Central memory CD4-positive, alpha-beta T cell (primary cell): ENCODE data around the gene RNF40.

ENCODE experiments used
- DNase-seq: peaks from one replicate; pipeline ENCODE4 v3.0.0; 2022

The RNF40 gene

DNA sequence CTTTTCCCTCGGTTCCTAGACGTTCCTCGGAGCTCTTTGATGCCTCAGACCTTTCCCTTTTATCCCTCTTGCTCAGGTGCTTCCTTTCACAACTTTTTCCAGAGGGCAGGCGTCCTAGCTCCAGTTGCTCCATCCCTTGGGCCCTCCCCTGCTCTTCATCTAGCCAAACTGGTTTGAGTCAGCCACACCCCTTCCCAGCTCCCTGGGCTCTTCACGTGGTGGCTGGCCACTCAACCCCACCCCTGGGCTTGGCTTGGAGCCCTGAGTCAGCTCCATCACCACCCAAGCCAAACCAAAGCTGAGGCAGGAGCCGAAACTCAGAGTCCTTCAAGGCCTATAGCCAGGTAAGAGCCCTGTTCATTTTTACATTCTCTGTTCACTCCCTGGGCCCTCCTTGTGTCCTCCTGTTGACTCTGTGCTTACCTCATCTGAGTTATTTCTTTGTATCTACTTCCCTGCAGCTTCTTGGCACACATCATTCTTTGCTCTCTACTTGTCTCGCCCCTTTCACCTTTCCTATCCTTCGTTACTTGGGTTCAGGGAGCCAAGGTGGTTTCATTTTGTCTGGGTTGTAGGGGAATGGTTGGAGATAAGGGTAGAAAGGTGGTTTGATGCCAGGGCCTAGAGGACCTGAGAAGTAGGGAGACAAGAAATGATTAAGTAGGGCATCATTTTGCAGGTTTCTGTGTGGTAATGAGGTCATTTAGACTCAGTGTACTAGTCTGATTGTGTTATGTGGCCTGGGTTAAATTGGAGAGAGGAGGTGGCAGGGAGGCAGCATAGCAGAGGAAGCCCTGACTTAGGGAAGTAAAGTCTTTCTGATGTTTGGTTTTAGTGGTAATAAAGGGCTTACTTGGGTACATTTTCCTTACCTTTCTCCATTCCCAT, 21.5 kb upstream of the RNF40 start:
- no peak for DNase-seq

DNA sequence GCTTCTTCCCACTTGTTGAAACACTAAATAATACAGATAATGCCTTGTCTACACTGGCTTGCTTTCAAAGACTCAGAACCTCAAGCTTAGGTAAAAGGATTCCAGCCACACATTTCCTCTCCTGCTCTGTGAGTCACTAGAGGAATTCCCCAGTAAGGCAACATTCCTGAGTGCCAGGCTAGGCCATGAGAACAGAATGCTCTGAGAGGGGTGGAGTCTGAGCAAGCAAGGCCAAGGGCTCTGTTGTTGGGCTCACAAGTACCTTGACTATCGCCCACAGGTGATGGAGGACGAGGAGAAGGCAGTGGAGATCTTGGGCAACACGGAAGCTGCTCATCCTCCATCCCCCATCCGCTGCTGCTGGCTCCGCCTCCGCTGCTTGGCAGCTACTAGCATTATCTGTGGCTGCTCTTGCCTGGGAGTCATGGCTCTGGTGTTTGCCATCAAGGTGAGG, 20.6 kb upstream of the RNF40 start:
- DNase-seq = no peak

DNA sequence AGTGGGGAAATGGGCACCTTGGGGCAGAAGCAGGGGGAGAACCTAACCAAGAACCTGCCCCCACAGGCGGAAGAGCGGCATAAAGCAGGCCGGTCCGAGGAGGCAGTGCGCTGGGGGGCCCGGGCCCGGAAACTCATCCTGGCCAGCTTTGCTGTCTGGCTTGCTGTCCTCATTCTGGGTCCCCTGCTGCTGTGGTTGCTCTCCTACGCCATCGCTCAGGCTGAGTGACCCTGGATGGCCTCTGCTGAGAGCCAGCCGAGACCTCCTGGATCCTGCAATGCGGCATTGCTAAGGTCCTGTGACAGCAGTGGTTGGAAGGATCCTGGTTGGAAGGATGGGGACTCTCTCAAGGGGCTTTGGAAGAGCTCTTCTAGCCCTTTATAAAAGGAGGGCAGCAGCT, 18.4 kb upstream of the RNF40 start:
- DNase-seq = no peak

DNA sequence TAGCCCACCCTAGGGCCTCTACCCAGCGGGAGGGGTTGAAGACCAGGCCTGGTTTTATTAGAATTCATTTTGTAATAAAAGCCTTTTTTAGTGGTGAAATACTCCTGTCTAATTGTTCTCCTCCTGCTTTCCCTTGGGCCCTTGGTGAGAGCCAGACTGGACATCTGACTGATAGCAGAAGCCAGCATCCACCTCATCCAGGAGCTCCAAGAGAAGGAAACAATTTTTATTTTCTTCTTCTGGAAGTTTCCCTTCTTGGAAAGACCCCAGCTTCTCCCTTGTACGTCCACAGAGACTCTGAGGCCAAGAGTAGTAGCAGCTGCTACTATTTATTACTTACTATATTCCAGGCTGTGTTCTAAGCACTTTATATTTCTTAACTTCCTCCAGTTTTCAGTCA, 17.9 kb upstream of the RNF40 start:
- DNase-seq = no peak

DNA sequence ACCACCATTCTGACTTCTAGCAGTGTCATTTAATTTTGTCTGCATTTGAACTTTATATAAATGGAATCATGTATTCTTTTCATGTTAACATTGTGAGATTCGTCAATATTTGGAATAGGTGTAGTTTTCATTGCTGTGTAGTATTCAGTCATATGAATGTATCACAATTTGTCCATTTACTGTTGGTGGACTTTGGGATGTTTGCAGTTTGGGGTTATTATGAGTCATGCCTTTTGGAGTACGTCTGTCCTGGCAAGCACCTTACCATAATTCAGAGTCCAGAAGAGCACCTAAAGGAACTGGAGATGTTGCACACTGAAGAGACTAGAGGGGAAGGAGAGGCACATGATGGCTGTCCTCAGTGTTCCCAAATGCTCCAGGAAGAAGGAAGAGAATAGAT, 17.0 kb upstream of the RNF40 start:
- no peak for DNase-seq

DNA sequence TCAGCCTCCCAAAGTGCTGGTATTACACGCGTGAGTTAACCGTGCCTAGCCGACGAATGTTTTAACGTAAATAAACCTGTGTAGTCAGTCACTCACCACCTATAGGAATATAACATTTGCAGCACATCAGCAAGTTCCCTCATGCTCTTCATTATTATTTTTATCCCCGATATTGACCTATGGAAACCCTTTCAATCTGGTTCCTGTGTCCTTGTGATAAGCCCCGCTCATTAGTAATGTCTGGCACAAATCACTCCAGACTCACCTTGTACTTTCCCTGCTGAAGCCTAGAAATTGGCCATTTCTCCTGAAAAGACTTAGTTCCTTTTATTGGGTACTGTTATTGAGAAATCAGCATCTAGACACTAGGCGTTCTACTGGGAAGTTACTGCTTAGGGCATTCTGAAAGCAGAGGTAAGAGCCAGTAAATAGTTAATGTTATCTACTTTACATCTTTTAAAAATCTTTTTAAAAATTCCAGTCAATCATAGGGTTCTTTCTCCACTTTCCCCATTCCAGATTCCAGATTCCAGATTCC, 15.4 kb upstream of the RNF40 start:
- no peak for DNase-seq

DNA sequence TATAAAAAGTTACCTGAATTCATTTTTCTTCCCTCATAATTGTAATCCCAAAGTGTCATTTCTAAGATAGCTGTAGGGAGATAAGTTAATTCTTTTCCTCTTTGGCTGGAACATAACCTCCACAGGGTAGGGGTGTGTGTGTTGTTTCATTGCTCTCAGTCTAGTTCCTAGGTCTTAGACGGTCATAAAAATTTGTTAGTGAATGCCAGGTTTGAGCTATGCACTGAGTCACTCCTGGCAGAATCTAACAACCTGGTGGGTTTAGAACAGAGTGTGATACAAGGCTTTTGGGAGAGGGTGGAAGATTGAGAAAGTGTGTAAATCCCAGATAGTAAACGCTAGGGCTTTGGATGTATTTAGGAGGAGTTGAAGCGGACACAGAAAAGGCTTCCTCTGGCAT, 14.8 kb upstream of the RNF40 start:
- DNase-seq = no peak

DNA sequence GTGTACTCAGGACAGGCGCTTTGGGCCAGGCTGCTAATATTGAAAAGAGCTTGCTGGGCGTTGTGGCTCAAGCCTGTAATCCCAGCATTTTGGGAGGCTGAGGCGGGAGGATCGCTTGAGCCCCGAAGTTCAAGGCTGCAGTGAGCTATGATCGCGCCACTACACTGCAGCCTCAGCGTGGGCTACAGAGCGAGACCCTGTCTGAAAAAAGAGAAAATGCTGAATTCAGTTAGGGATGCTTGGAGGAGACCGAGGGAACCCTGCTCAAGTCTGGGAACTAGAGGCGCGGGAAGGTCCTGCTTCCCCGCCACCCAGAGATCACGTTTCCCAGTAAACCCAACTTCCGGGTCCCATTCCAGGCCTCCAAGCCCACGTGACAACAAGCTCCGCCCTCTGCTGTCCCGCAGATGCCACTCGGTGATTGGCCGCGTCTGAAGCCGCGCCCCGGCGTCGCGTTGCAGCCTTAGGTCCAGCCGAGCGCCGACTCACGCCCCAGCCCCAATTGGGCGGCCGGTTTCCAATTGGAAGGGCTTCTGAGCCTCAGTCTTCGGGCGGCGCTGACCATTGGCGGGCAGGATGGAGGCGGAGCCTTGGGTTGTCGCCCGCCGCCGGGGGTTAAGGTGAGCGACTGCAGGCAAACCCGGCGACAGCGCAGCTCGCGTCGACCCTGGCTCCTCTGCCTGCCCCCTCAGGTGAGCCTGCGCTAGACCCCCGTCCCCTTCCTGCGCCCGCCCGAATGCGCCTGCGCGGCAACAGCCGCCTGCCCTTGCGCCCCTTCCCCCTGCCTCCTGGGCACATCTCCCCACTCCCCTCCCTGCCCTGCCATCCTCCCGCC, 14.1 kb upstream of the RNF40 start, which contains the start of gene PHKG2:
TSS of gene PHKG2 (plus strand) at position 627 of the 835 bp plus-strand sequence. CDS start 396 bp downstream, outside the sequence.
- DNase-seq = peak; percentile 96

DNA sequence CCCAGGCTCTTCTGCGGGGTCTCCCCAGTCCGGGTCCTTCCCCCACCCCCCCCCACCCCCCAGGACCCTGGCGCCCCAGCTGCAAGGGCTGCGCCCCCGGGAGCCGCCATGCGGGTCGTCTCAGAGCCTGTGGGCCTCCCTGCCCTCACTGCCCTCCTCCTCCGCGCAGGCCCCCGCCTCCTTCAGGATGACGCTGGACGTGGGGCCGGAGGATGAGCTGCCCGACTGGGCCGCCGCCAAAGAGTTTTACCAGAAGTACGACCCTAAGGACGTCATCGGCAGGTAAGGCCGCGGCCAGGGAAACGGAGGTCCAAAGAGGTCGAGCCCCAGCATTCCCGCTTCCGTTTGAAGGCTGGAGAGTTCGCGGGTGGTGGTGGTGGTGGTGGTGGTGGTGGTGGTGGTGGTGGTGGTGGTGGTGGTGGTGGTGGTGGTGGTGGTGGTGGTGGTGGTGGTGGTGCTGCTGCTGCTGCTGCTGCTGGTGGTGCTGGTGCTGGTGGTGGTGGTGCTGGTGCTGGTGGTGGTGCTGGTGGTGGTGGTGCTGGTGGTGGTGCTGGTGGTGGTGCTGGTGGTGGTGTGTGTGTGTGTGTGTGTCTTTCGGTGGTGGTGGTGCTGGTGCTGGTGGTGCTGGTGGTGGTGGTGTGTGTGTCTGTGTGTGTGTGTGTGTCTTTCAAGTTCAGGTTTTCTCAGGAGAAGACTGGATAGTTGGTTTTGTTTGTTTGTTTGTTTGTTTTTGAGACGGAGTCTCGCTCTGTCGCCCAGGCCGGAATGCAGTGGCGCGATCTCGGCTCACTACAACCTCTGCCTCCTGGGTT, 13.3 kb upstream of the RNF40 start:
- no peak for DNase-seq

DNA sequence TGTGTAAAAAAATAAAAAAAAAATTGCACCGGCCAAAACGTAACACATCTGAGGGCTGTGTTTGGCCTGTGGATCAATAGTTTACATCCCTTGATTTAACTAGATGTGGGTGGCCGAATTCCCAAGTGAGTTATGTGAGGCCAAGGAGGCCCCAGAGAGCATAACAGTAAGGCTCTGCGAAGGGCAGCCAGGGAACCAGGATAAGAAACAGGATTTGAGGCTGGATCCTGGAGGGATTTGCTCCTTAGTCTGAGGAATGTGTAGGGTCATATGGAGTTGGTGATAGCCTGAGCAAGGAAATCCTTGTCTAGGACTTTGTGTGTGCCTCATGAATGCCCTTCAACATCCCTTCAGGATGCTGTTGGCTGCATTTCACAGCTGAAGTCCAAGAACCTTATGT, 11.9 kb upstream of the RNF40 start:
- DNase-seq = no peak

DNA sequence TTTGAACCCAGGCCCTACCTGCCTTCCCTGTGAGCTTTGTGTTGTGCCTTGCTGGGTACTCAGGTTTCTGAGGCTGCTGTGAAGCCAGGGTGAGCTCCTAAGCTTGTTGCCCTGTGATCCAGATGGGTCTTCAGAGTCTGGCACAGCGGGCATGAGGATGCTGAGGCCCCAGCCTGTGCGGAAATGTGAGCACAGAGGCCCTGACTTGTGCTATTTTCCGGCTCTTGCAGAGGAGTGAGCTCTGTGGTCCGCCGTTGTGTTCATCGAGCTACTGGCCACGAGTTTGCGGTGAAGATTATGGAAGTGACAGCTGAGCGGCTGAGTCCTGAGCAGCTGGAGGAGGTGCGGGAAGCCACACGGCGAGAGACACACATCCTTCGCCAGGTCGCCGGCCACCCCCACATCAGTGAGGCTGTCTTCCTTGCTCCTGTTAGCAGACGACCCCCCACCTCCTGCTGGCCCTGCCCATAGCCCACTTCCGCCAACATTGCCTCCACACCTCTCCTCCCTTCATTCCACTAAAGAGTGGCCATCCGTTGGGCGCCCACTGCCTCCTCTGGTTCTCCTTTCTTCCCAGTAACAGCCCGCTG, 11.2 kb upstream of the RNF40 start:
- DNase-seq = no peak

DNA sequence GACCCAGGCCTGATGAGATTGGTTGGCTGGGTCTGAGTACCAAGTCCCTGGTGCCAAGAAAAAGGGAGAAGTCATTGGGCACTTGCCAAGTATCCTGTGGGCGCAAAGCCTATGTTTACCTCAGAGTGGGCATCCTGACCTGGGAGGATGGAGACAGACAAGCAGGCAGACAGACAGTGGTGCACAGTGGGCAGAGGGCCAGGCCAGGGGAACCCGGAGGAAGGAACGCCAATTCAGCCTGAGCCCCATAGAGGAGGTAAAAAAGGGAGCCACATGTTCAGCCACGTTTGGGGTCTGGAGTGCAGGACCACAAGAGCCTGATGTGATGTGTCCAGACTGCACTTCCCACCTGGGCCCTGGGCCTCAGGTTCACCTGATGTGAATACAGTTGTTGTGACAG, 8.5 kb upstream of the RNF40 start:
- DNase-seq = no peak

DNA sequence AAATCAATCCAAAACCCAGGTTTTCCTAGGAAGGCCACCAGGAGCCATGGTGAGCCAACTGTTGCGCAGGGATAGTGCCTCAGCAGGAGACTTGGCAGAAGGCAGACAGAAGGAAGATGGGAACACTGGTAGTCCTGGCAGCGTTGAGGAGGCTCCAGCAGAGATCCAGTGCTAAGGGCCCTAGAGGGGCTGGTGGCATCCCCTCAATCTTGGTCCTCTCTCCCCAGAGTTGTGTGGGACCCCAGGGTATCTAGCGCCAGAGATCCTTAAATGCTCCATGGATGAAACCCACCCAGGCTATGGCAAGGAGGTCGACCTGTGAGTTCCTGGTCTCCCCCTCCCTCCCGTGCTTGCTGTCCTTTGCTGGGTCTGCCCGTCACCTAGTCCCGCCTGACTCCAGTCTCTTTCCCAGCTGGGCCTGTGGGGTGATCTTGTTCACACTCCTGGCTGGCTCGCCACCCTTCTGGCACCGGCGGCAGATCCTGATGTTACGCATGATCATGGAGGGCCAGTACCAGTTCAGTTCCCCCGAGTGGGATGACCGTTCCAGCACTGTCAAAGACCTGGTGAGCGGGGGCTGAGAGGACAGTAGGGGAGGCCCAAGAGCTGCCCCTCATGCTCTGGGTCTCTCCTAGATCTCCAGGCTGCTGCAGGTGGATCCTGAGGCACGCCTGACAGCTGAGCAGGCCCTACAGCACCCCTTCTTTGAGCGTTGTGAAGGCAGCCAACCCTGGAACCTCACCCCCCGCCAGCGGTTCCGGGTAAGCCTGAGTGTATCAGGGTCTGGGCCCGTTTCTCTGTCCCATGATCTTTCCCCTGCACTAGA, 6.0 kb upstream of the RNF40 start:
- no peak for DNase-seq

DNA sequence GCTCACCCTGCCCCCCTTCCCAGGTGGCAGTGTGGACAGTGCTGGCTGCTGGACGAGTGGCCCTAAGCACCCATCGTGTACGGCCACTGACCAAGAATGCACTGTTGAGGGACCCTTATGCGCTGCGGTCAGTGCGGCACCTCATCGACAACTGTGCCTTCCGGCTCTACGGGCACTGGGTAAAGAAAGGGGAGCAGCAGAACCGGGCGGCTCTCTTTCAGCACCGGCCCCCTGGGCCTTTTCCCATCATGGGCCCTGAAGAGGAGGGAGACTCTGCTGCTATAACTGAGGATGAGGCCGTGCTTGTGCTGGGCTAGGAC, 5.4 kb upstream of the RNF40 start:
- no peak for DNase-seq

DNA sequence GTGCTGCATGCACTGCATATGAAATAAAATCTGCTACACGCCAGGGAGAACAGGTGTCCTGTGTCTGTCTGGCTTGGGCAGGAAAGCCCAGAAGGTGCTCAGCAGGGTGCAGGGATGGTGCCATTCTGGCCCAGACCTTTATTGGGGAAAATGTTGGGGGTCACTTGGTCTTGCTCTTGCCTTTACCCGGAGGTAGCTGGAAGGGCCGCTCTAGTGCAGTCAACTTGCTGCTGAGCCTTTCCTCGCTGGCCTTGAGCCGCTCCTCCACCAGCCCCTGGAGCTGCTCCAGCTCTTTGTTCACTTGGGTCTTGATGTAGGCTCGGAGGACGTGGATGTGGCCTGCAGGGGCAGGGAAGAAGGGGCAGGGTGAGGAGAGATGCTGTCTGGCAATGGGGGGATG, 4.8 kb upstream of the RNF40 start:
- DNase-seq = no peak

DNA sequence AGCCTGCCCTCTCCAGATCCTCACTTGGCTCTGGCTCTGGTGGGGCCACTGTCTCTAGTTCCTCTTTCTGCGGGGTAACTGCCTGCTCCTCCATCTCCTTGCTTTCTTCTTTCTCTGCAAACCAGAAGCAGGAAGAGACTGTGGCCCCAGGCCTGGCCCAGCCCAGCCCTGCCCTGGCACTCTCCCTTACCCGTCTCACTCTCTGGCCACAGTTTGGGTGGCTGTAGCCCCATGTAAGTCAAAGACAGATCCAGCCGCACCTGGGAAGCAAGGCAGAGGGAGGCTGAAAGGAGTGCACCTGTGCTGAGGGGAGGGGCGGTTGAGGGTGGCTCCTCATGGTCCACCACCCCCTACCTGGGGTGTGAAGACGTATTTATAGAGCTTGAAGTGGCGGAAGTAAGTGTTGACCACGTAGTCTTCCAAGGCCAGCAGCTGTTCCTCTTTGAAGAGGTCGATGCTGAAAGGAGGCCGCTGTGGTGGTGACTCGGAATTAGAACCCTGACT, 3.1 kb upstream of the RNF40 start:
- no peak for DNase-seq

DNA sequence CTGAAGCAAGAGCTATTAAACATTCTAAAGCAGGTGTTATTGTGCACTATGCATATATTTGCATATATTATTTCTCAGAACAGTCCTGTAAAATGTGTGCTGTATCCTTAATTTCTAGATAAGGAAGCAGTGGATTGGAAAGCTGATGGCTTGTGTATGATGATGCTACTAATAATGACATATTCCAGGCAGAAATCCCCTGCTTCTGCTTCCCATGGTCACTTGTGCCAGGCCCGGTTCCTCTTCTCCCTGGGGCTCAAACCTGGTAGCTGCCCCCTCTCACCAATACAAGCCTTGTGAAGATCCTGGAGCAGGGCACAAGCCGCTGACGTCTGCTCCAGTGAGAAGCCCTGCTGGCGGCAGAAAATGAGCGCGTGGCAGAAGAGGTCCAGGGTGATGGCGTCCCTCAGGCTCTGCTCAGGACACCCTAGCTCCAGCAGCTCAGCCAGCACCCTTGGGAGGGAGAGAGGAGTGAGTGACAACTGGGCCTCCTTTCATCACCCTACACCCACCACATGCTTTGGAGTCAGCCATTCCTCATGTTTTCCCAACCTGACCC, 2.0 kb upstream of the RNF40 start:
- no peak for DNase-seq

DNA sequence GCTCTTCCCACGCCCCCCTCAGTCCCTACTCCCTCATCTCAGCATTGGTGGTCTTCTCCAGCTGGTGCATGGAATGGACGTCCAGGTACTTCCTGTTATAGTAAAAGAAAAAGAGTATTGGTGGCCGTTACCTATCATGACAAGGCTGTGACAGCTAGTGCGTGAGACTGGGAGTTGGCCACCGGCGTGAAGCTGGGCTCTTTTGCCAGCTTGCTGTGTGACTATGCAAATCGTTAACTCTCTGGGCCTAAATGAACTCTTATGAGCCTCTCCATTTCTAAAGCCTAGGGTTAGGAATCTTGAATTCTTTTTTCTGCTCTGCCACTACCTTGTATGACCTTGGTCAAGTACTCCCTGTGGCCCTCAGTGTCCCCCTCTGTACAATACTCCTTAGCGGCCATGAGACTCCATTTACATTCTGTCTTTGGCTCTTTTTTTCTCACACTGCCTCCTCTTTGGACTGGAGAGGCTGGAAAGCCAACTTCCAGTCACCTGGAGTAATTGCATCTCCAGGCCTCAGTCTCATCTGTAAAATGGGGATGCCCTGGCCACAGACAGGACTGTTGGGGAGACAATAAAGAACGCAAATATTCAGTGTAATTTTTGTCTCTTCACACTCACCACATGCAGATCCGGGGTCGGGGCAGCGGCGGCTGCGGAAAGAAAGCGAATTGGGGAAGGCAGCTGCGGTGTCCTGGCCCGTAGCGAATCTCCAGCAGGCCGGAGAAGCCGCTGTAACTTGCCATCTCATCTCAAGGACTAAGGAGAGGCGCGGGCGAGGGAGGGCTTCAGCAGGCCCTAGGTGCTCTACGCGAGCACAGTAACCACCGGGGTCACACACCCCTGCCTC, 1.3 kb upstream of the RNF40 start:
- no peak for DNase-seq

DNA sequence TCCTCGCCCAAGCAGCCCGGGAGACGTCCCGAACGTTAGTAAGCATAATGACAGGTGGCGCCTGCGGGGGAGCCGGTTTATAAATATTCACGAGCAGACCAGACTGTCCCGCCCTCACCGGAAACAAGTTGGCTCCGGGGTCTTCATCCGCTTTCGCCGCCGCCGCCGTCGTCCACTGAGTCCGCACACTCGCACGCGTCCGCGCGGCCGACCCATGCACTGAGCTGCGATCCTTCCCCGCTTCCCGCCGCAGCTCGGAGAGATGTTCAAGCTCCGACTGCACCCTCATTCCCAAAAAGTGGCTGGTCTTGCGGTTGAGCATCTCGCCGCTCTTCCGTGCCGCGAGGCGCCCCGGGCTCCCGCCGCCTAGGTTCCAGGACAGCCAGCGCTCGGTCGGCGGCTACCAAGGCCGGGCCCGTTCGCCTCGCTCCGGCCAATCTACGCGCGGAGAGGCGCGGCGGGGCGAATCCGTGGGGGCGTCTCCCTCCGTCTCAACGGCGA, 645 bp upstream of the RNF40 start:
- DNase-seq = no peak
